GM12874 (cell line): ENCODE results near the gene SELENOP.

Experiments
- TF ChIP-seq, protein P1 (sequence below): IDR thresholded peaks from 2 replicates; pipeline ENCODE4 v1.5.1; 2011; ENCODE audit warnings: low read depth, mild to moderate bottlenecking, control low read depth, low read length, moderate library complexity; ENCODE audit not compliant: insufficient read depth

Gene SELENOP

DNA sequence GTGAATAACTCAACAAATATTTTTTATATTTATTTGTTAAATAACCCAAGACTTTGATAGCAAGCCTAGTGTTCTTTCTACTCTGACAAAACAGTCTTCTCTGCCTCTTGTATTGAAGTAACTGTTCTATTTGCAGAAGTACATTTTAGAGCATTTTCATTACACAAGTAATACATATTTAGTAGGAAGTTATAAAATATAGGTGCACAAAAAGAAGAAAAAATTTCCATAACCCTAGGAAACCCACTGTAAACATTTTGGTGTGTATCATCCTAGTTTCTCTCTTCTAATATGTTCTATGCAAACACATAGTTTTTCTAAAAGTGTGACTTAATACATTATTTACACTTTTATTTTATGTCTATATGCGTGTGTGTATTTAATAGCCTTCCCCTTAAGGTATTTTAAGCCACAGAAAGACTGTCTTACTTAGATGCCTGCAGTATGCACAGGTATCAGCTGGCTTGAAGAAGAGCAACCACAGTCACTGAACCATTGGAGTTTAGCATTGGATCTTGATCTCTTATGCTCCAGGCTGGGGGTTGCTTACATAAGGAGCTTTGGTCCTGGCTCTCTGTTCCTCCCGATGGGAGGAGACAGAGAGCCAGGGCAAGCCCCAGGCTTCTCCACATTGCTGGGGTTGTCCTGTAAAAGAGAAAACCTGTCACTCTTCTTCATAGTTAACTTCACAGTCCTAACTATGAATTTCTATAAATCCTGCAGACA, 3.8 kb downstream of the SELENOP start:
- TF ChIP-seq, protein P1, sequence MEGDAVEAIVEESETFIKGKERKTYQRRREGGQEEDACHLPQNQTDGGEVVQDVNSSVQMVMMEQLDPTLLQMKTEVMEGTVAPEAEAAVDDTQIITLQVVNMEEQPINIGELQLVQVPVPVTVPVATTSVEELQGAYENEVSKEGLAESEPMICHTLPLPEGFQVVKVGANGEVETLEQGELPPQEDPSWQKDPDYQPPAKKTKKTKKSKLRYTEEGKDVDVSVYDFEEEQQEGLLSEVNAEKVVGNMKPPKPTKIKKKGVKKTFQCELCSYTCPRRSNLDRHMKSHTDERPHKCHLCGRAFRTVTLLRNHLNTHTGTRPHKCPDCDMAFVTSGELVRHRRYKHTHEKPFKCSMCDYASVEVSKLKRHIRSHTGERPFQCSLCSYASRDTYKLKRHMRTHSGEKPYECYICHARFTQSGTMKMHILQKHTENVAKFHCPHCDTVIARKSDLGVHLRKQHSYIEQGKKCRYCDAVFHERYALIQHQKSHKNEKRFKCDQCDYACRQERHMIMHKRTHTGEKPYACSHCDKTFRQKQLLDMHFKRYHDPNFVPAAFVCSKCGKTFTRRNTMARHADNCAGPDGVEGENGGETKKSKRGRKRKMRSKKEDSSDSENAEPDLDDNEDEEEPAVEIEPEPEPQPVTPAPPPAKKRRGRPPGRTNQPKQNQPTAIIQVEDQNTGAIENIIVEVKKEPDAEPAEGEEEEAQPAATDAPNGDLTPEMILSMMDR: no peak

DNA sequence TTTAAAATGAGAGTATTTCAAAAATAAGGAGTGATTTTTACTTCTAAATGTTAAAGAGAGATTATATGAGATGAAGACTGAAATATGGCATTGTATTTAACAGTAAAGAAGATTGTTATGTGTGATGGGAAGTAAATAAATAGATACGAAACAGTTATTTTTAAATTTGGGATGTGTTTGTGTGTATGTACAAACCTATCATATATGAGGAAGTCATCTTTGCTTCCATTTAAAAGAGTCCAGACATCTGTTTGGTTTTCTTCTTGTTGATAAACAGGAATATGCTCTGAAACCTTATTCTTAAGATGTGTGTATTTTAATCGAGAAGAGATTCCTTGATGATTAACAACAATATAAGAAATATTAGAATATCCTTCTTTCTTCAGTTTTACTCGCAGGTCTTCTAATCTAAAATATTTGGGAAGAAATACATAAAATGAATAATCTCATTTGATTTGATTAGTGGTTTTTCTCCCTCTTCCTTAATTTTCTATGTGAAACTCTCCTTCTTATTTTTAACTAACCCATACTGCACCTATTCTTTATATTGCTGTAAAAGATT, 4.9 kb downstream of the SELENOP start:
- TF ChIP-seq, protein P1: no peak

DNA sequence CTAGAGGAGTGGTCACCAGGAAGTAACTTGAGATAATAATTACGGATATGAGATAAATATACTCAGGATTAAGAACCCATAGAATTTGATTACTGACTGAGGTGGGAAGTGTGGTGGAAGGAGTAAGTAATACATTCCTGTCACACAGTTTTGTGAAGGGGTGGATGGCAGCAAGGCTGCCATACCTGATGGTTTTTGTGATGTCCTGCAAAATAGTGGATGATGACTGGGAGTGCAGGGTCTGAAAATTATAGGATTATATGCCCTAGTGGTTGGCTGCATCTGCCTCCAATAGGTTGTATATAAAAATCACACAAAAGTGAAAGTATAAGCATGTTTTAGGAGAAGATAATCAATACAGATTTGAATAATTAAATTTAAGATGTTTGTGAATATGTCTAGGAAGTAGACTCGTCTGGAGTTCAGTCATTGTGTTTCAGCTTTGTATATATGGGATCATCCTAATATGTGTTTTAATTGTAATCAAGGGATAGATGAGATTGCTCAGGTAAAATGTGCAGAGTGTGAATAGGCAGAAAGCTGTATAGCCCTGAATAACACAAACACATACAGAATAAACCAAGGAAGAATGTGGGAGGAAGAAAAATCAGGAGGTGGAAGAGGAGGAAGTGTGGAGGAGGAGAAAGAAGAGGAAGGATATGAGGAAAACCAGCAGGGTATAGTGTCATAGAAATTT, 5.5 kb downstream of the SELENOP start:
- TF ChIP-seq, protein P1: no peak

DNA sequence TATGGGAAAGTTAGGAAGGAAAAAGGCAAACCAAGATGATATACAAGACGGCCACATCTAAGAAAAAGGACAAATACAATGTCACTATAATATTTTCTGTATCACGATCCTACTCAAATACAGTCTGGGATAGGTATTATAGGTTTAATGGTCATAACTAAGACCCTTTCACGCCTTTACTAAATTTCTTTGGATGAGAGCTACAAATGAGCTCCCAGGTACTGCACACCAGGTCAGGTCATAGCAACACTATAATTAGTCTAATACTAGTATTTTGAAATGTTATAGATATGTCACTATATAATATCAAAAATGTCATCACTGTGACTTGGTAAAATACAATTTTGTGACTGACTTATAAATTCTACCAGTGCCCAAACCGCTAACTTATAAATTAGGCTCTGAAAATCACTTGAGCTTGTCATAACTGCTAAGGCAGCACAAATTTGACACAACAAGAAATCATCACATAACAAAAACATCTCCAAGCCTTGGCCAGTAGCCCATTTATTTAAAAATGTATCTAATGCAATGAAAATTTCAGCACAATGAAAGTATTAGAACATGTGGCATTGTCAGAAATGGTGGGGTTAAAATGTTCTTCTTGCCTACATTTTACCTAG, 6.9 kb downstream of the SELENOP start:
- TF ChIP-seq, protein P1: no peak

DNA sequence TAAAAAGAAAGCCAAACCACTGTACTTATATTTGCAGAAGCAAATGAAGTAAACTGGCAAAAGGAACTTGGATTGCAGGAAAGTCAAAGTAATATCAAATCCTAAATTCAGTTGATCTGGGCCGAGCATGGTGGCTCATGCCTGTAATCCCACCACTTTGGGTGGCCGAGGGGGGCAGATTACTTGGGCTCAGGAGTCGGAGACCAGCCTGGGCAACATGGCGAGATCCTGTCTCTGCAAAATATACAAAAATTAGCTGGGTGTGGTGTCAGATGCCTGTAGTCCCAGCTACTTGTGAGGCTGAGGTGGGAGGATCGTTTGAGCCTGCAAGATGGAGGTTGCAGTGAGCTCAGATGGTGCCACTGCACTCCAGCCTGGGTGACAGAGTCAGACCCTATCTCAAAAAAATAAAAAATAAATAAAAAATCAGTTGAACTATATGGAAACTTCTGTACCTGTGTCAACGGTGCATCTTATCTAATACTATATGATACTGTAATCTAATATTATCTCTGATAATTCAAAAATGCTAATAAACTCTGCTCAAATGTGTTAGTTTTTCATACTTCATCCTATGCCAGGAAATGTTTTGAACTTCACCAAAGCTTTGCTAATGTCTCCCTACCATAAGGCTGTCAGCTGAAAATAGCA, 10.1 kb downstream of the SELENOP start:
- TF ChIP-seq, protein P1: no peak

DNA sequence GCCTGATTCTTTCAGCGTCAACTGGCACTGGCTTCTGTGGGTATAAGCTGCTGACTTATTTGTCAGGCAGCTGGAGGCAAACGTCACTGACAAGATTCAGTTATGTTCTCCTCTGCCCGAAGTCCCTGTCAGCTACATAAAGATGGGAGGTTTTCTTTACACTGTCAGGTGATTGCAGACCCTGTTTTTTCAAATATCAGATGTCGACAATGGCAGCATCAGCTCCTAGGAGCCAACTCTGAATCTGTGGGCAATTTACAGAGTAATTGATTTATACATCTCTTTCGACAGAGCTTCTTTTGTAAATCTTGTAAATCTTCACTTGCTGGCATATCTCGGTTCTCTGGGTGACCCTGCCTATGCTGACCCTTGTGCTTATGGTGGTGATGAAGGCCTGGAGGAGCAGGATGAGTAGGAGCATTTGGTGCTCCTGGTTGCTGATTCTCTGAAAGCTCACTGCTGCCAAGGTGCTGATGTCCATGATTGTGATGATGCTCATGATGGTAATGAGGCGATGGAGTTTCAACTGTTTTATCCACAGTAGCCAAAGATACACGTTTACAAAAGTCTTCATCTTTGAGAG, 10.9 kb downstream of the SELENOP start:
- TF ChIP-seq, protein P1: no peak
